Thyroid gland (tissue), 4 donors: ENCODE data around the gene GSTA4.

Experiments
- CTCF ChIP-seq, 6 experiments: fragments of 200-600 bp in 3 of 6; fragments of 450-650 bp in 3 of 6; sonication (generic) in 3 of 6; IDR thresholded peaks; one replicate each; pipeline ENCODE4 v1.5.1; 2016 to 2019; ENCODE audit warnings: antibody characterized with exemption in 6 of 6, mild to moderate bottlenecking in 2 of 6, inconsistent platforms in 1 of 6, moderate library complexity in 1 of 6
- POLR2A ChIP-seq, 2 donors: fragments of 450-650 bp; IDR thresholded peaks; one replicate each; pipeline ENCODE4 v1.6.1; 2017; ENCODE audit warnings: antibody characterized with exemption in 2 of 2, mild to moderate bottlenecking in 2 of 2, moderate library complexity in 1 of 2

- no peak for TF ChIP-seq CTCF (IDR thresholded peaks at IDR 0.05)
- no peak for TF ChIP-seq POLR2A (IDR thresholded peaks at IDR 0.05)
Measured at GRCh38 chr6:52931351-52931750, 63.7 kb downstream of the GSTA4 start.
